Motor neuron (in vitro differentiated cells): ENCODE data around the gene DHRS3. TPM values are rescaled to one million over a fixed set of nuclear protein-coding genes. Genes with fewer than 3 reads are reported as not detected.
A peak's percentile ranks its signal among the peaks of the same experiment; 100 is the strongest.

Experiments
- ATAC-seq, 8 experiments: fragments of 200-7000 bp; cut with Tn5 transposase; replicated peaks in 6 of 8; 2 replicates each; pipeline ENCODE4 v1.8.0; 2021; ENCODE audit warnings: mild to moderate bottlenecking in 8 of 8, moderate library complexity in 8 of 8
- H3K27ac ChIP-seq, 2 donors: fragments of 250-450 bp; sonication (Bioruptor Pico); 2 replicates each; pipeline ENCODE4 v1.9.0; 2021; ENCODE audit warnings: antibody characterized with exemption in 2 of 2, mild to moderate bottlenecking in 2 of 2, moderate library complexity in 1 of 2
- H3K4me1 ChIP-seq, 2 donors: fragments of 250-450 bp; sonication (Bioruptor Pico); replicated peaks in 1 of 2; 2 replicates each; pipeline ENCODE4 v1.6.1; 2021; ENCODE audit warnings: antibody characterized with exemption in 2 of 2, mild to moderate bottlenecking in 2 of 2, moderate library complexity in 1 of 2
- H3K4me3 ChIP-seq, 5 donors: fragments of 250-450 bp; sonication (Bioruptor Pico); 2 replicates each; pipeline ENCODE4 v1.9.0; 2021; ENCODE audit warnings: antibody characterized with exemption in 5 of 5, mild to moderate bottlenecking in 5 of 5, moderate library complexity in 4 of 5
- WGBS, 10 experiments: fragments of 450-650 bp; shearing (Covaris generic); methylation state at CpG; one replicate each; pipeline ENCODE4 v1.0.0; 2022; 5-methylcytosine and 5-hydroxymethylcytosine counted together
- in situ Hi-C, 9 experiments: fragments of 400-800 bp; cut with MboI; loops; one replicate each; pipeline ENCODE4 v1.15.0; 2021; ENCODE audit warnings: low sequenced_read_pairs in 9 of 9, low pct_unique_long_range_greater_than_20kb in 2 of 9; ENCODE audit not compliant: unreplicated experiment in 9 of 9
- total RNA-seq, 8 experiments: library from RNA; unstranded; fragments of 300-600 nt; gene quantifications; 2 replicates each; pipeline versions ENCODE4 v1.2.3 to v1.2.4, GENCODE V29; 2022

Gene DHRS3
- total RNA-seq, 8 experiments from 2014 or later: 41.8 to 436 (median 115) TPM

GRCh38 chr1:12591267-12591938 lies 26.6 kb downstream of the DHRS3 start:
- peak overlapping the region; percentile 16 to 29 for H3K27ac ChIP-seq
- H3K4me1 ChIP-seq: peaks cover 19 to 28% of the 10 kb centered on the region in 2 donors
- 84 to 100% (median 96%) methylated on average over 1 to 17 of the region's 19 CpGs; no CpG with 5 or more reads in 1 of the 10 experiments for WGBS, 10 experiments
- in situ Hi-C loops: loop anchor here in 1 of 9 experiments (25.0 kb wide), 1 partner anchor 104 kb away; no protein-coding TSS in a partner anchor
- no peak for ATAC-seq
- no peak overlapping the region for H3K4me3 ChIP-seq

DNA sequence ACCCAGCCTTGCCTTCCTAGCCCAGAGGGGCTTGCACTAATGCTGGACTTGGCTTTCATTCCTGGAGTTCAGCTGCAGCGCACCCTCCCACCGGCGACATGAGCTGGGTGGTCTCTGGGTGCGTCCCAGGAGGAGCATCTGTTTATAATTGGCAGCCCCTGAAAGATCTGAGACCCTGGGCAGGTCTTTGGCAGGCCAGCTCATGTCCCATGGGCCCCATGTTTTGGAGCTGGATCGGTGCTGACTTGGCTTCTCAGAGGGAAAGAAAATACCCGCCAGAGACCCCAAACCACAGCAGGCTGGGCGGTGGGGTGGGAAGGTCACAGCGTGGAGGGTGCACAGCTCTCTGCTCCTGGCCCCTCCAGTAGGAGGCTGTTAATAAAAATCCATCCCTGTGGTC lies 29.3 kb downstream of the DHRS3 start:
- peaks cover under 1 to 10% of the 10 kb centered on the region in 2 donors for H3K4me1 ChIP-seq
- no peak overlapping the region for H3K4me3 ChIP-seq
- H3K27ac ChIP-seq: no peak overlapping the region
- no peak for ATAC-seq
- in situ Hi-C loops: loop anchor here in 1 of 9 experiments (25.0 kb wide), 1 partner anchor 101 kb away; no protein-coding TSS in a partner anchor
- 25 to 100% (median 86%) methylated on average over 1 to 4 of the region's 8 CpGs; no CpG with 5 or more reads in 5 of the 10 experiments for WGBS, 10 experiments

DNA sequence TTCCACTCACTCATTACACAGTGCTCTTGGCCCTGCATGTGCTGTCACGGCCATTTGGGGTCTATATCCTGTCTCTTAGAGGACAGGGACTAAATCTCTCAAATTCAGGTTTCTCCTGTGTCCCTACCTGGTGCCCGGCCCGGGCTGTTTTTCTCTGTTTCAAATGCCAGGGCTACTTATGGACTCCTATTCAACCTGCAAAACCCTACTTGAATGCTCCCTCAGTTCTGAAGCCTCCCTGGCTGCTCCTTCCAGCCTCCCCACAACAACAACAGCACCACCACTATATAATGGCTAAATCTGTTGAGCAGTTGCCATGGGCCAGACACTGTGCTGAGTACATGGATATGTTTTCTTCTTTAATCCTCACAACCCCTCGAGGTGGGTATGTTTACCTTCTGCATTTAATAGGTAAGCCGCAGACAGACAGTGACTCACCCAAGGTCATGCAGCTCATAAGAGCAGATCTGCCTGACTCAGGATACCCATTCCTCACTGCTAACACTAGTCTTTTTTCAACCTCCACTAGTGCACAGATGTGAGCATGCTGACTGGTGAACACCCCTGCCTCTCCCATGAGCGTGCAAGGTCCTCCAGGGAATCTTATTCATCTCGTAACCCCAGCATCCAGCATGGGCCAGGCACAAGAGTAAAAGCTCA lies 29.9 kb downstream of the DHRS3 start:
- peaks cover 0 to 4% of the 10 kb centered on the region in 2 donors for H3K4me1 ChIP-seq
- ATAC-seq: peak in 1 of 8 experiments; percentile 6
- H3K4me3 ChIP-seq: no peak overlapping the region
- in situ Hi-C loops: loop anchor here in 1 of 9 experiments (25.0 kb wide), 1 partner anchor 101 kb away; no protein-coding TSS in a partner anchor
- H3K27ac ChIP-seq: no peak overlapping the region
- WGBS, 10 experiments: 0 to 100% (median 85%) methylated on average over 1 to 6 of the region's 7 CpGs; no CpG with 5 or more reads in 4 of the 10 experiments

DNA sequence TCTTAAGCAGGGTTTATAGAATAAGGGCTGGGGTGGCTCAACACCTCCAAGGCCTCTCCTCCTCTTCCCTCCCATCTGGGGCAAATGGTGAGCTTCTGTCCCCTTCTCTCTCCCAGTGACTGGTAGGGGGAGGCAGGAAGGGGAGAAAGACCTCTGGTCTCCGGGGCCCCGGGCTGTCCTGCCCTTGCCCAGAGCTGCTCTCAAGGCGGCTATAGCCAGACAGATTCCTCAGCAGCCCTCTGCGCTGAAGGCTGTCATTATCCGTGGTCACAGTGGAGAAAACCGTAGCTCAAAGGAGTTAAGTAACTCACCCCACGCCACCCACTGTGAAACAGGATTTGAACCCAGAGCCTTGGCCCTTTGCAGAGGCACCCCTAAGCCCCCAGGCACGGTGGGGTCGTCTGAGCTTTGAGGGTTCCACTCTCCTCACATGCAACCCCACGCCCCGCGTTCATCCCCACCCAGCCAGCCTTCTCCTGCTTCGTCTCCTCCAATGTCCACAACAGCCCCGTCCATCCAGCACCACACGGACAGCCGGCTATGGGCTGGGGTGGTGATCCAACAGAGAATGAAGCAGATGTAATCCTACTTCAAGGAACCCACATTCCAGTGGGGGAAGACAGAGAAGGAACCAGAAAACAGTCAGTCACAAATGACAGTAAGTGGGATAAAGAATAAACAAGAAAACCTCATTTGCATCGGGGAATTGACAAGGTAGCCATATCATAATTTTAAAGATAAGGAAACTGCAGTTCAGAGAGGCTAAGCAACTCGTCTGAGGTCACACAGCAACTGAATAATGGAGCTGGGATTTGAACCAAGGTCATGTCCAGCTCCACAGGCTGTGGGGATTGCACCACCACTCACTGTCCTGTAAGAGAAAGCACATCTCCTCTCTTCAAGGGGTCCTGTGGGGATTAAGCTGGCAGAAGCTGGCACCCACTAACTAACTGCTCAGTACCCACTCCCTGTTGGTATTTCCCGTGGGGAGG lies 31.8 kb downstream of the DHRS3 start:
- ATAC-seq: peak in 4 of 8 experiments; percentile 13 to 33 (median 22)
- in situ Hi-C loops: loop anchor here in 1 of 9 experiments (25.0 kb wide), 1 partner anchor 99 kb away; no protein-coding TSS in a partner anchor
- WGBS, 10 experiments: 47 to 97% (median 81%) methylated on average over 1 to 8 of the region's 19 CpGs
- Histone ChIP-seq H3K4me3 (no peak overlapping the region), H3K4me1 (peaks cover 5 to 7% of the 10 kb centered on the region in 2 donors), H3K27ac (peak overlapping the region in 1 of 2 donors; percentile 8)

DNA sequence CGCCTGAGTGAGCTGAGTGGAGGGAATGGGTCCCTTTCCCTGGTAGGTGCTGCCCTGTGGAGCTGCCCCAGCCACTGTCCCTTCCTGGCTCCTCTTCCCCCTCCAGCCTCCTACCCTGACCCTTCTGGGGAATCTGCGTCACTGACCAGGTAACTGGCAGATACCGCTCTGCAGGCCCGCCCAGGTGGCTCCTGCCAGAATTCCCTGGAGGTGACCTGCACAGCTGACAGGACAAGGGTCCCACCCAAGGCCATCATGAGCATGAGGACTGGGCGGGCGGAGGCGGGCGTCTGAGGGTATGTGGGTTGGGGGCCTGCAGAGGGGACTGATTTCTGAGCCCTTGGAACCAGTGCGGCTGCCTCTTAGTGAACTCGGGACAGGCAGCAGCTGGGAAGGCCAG lies 32.5 kb downstream of the DHRS3 start:
- in situ Hi-C loops: loop anchor here in 1 of 9 experiments (25.0 kb wide), 1 partner anchor 98 kb away; no protein-coding TSS in a partner anchor
- peak in 5 of 8 experiments; percentile 3 to 32 (median 31) for ATAC-seq
- Histone ChIP-seq H3K4me1 (peaks cover 7 to 9% of the 10 kb centered on the region in 2 donors), H3K4me3 (no peak overlapping the region), H3K27ac (peak overlapping the region; percentile 8 to 15)
- WGBS, 10 experiments: 92 to 100% (median 97%) methylated on average over 1 to 7 of the region's 10 CpGs; no CpG with 5 or more reads in 6 of the 10 experiments

DNA sequence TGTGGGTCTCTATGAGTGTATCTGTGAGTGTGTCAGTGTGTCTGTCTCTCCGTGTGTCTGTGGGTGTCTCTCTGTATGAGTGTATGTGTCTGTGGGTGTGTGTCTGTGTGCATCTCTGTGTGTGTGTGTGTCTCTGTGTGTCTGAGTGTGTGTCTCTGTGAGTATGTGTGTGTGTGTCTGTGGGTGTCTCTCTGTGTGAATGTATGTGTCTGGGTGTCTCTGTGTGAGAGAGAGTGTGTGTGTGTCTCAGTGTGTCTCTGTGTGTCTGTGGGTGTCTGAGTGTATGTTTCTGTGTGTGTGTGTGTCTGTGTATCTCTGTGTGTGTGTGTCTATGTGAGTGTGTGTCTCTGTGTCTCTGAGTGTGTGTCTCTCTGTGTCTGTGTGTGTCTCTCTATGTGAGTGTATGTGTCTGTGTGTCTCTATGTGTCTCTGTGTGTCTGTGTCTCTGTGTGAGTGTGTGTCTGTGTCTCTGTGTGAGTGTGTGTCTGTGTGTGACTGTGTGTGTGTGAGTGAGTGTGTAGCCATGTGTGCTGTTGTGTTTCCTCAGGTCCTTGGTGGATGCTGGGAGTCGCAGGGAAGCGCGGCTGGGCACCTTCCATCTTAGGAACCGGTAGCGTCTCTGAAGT lies 33.0 kb downstream of the DHRS3 start:
- no peak overlapping the region for H3K4me3 ChIP-seq
- in situ Hi-C loops: loop anchor here in 1 of 9 experiments (25.0 kb wide), 1 partner anchor 98 kb away; no protein-coding TSS in a partner anchor
- H3K4me1 ChIP-seq: peaks cover 7 to 9% of the 10 kb centered on the region in 2 donors
- no peak overlapping the region for H3K27ac ChIP-seq
- peak in 2 of 8 experiments; percentile 7 to 9 for ATAC-seq
- 20 to 100% (median 87%) methylated on average over 1 to 5 of the region's 6 CpGs; no CpG with 5 or more reads in 4 of the 10 experiments for WGBS, 10 experiments

GRCh38 chr1:12583484-12583883 lies 34.5 kb downstream of the DHRS3 start:
- no peak for ATAC-seq
- in situ Hi-C loops: loop anchor here in 1 of 9 experiments (25.0 kb wide), 1 partner anchor 96 kb away; no protein-coding TSS in a partner anchor
- H3K27ac ChIP-seq: no peak overlapping the region
- no peak overlapping the region for H3K4me3 ChIP-seq
- peaks cover 7 to 9% of the 10 kb centered on the region in 2 donors for H3K4me1 ChIP-seq

- in situ Hi-C loops: loop anchor here in 1 of 9 experiments (25.0 kb wide), 1 partner anchor 95 kb away; no protein-coding TSS in a partner anchor
- peaks cover 7 to 9% of the 10 kb centered on the region in 2 donors for H3K4me1 ChIP-seq
- peak overlapping the region in 1 of 2 donors; percentile 12 for H3K27ac ChIP-seq
- H3K4me3 ChIP-seq: no peak overlapping the region
- WGBS, 10 experiments: 40 to 100% (median 91%) methylated on average over 1 to 4 of the region's 4 CpGs
- ATAC-seq: no peak
These were observed 35.4 kb downstream of the DHRS3 start for GRCh38 chr1:12582649-12583048.

- ATAC-seq: peak in 1 of 8 experiments; percentile 9
- in situ Hi-C loops: loop anchor here in 1 of 9 experiments (25.0 kb wide), 1 partner anchor 94 kb away; no protein-coding TSS in a partner anchor
These were observed 36.8 kb downstream of the DHRS3 start for GRCh38 chr1:12581179-12581578.

GRCh38 chr1:12580054-12580887 lies 37.7 kb downstream of the DHRS3 start:
- Histone ChIP-seq H3K27ac (no peak overlapping the region), H3K4me1 (peaks cover 7 to 9% of the 10 kb centered on the region in 2 donors), H3K4me3 (no peak overlapping the region)
- 40 to 100% (median 94%) methylated on average over 1 to 19 of the region's 20 CpGs; no CpG with 5 or more reads in 1 of the 10 experiments for WGBS, 10 experiments
- ATAC-seq: peak in 6 of 8 experiments; percentile 10 to 69 (median 36)
- in situ Hi-C loops: loop anchor here in 1 of 9 experiments (25.0 kb wide), 1 partner anchor 93 kb away; no protein-coding TSS in a partner anchor

More at GRCh38 chr1:12581179-12581578, 36.8 kb downstream of the DHRS3 start:
- Histone ChIP-seq H3K4me1 (peaks cover 7 to 9% of the 10 kb centered on the region in 2 donors), H3K4me3 (no peak overlapping the region), H3K27ac (peak overlapping the region; percentile 3 to 24)
- 20 to 100% (median 85%) methylated on average over 1 to 5 of the region's 5 CpGs; no CpG with 5 or more reads in 4 of the 10 experiments for WGBS, 10 experiments
